Smooth muscle cell (in vitro differentiated cells): Measurements from ENCODE around the gene PRSS36. TPM values are rescaled to one million over a fixed set of nuclear protein-coding genes. Genes with fewer than 3 reads are reported as not detected.
A peak's percentile ranks its signal among the peaks of the same experiment; 100 is the strongest.

ENCODE experiments used
- DNase-seq: peaks from one replicate; lab custom pipeline; 2025; ENCODE audit not compliant: unreplicated experiment; lab: John Stamatoyannopoulos, UW
- H2AFZ ChIP-seq: fragments of 200-600 bp; sonication (generic); 2 replicates; pipeline ENCODE4 v1.6.0; 2016; ENCODE audit warnings: antibody characterized with exemption, low read depth, mild to moderate bottlenecking
- H3F3A ChIP-seq: fragments of 200-600 bp; sonication (generic); 2 replicates; pipeline ENCODE4 v1.6.0; 2017; ENCODE audit warnings: antibody characterized with exemption, low read depth
- H3K27ac ChIP-seq: fragments of 200-600 bp; sonication (generic); 2 replicates; pipeline ENCODE4 v1.5.1; 2016; ENCODE audit warnings: low read depth, mild to moderate bottlenecking
- H3K27me3 ChIP-seq: fragments of 200-600 bp; sonication (generic); 2 replicates; pipeline ENCODE4 v1.6.1; 2016; ENCODE audit warnings: low read depth, mild to moderate bottlenecking
- H3K36me3 ChIP-seq: fragments of 200-600 bp; sonication (generic); 2 replicates; pipeline ENCODE4 v1.5.1; 2016; ENCODE audit warnings: low read depth
- H3K4me1 ChIP-seq: fragments of 200-600 bp; sonication (generic); 2 replicates; pipeline ENCODE4 v1.5.1; 2016; ENCODE audit warnings: low read depth
- H3K4me2 ChIP-seq: fragments of 200-600 bp; sonication (generic); 2 replicates; pipeline ENCODE4 v1.6.0; 2016; ENCODE audit warnings: mild to moderate bottlenecking
- H3K4me3 ChIP-seq: fragments of 200-600 bp; sonication (generic); 2 replicates; pipeline ENCODE4 v1.5.1; 2016; ENCODE audit warnings: mild to moderate bottlenecking
- H3K79me2 ChIP-seq: fragments of 200-600 bp; sonication (generic); 2 replicates; pipeline ENCODE4 v1.6.0; 2016; ENCODE audit warnings: low read depth, mild to moderate bottlenecking
- H3K9ac ChIP-seq: fragments of 200-600 bp; sonication (generic); 2 replicates; pipeline ENCODE4 v1.6.0; 2016; ENCODE audit warnings: low read depth
- H3K9me3 ChIP-seq: fragments of 200-600 bp; sonication (generic); replicated peaks from 2 replicates; pipeline ENCODE4 v1.5.1; 2016; ENCODE audit warnings: low read depth
- H4K20me1 ChIP-seq: fragments of 200-600 bp; sonication (generic); 2 replicates; pipeline ENCODE4 v1.6.0; 2016; ENCODE audit warnings: low read depth
- WGBS: methylation state at CpG from one replicate; pipeline ENCODE4 v1.1.7; 2016; ENCODE audit warnings: low lambda C conversion rate; 5-methylcytosine and 5-hydroxymethylcytosine counted together
- polyA plus RNA-seq: library from polyadenylated mRNA; unstranded; fragments of >200 nt; fragmentation: Nextera tagmentation; extraction: Ambion mirVana; gene quantifications from 2 replicates; pipeline ENCODE4 v1.2.1, GENCODE V29; 2016
- total RNA-seq: library from RNA; depleted of rRNA; stranded (reverse); fragments of >200 nt; gene quantifications from 2 replicates; pipeline ENCODE4 v1.2.3, GENCODE V29; 2014
- TF ChIP-seq, protein P1 (sequence below): fragments of 200-600 bp; sonication (generic); IDR thresholded peaks from 2 replicates; pipeline ENCODE4 v1.5.1; 2017; ENCODE audit warnings: borderline replicate concordance, mild to moderate bottlenecking, antibody characterized with exemption; ENCODE audit not compliant: insufficient read depth, poor library complexity, severe bottlenecking

PRSS36 gene
- total and polyA plus RNA-seq, 2 experiments from 2014 or later = 0.31 to 1.6 TPM

DNA sequence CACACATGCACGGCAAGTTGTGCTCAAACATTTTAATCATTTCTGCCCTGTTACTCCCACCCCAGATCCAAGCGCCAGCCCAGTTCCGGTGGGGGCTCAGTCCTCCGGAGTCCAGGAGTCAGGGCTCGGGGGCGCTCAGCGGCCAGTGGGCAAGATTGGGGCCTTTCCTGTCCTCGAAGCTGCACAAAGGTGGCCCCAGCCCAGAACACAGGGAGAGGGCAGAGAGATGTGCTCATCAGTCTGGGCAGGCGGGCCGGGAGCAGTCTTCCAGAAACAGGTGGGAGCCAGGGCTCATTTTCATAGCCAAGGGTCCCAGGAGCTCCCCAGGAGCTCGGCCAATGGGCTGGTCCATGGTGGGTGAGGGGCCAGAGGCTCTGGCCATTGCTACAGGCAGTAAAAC, 18.4 kb downstream of the PRSS36 start:
- no peaks in the 10 kb centered on the region for H3K27me3 ChIP-seq
- H3F3A ChIP-seq = no peaks in the 10 kb centered on the region
- H4K20me1 ChIP-seq = peaks cover 5% of the 10 kb centered on the region
- peak overlapping the region; percentile 39 for H3K27ac ChIP-seq
- peaks cover 8% of the 10 kb centered on the region for H3K4me1 ChIP-seq
- TF ChIP-seq, protein P1, sequence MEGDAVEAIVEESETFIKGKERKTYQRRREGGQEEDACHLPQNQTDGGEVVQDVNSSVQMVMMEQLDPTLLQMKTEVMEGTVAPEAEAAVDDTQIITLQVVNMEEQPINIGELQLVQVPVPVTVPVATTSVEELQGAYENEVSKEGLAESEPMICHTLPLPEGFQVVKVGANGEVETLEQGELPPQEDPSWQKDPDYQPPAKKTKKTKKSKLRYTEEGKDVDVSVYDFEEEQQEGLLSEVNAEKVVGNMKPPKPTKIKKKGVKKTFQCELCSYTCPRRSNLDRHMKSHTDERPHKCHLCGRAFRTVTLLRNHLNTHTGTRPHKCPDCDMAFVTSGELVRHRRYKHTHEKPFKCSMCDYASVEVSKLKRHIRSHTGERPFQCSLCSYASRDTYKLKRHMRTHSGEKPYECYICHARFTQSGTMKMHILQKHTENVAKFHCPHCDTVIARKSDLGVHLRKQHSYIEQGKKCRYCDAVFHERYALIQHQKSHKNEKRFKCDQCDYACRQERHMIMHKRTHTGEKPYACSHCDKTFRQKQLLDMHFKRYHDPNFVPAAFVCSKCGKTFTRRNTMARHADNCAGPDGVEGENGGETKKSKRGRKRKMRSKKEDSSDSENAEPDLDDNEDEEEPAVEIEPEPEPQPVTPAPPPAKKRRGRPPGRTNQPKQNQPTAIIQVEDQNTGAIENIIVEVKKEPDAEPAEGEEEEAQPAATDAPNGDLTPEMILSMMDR = no peak
- no peak overlapping the region for H2AFZ ChIP-seq
- no peaks in the 10 kb centered on the region for H3K36me3 ChIP-seq
- H3K4me2 ChIP-seq = no peak overlapping the region
- H3K4me3 ChIP-seq = no peak overlapping the region
- no peak for DNase-seq
- WGBS = 90% methylated on average over 11 of the region's 11 CpGs
- no peaks in the 10 kb centered on the region for H3K79me2 ChIP-seq
- H3K9me3 ChIP-seq = no peaks in the 10 kb centered on the region
- H3K9ac ChIP-seq = no peak overlapping the region

DNA sequence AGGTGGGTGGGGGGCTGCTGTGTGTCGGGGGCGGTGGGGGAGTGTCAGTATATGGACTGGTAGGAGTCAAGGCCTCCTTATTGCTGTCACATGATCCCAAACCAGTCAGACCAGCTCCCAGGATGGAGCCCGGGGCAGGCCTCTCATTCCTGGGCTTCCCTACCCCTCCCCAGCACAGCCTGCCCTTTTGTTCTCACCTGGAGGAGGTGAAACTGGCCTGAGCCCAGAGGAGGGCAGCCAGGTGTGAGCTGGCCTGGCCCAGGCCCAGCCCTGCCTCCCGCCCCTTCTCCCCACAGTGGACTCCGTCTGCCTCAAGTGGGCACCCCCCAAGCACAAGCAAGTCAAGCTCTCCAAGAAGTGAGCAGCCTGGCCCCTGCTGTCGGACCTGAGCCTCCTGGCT, 19.0 kb downstream of the PRSS36 start:
- H4K20me1 ChIP-seq = peaks cover 5% of the 10 kb centered on the region
- no peaks in the 10 kb centered on the region for H3K9me3 ChIP-seq
- H3K4me1 ChIP-seq = peaks cover 8% of the 10 kb centered on the region
- H2AFZ ChIP-seq = no peak overlapping the region
- TF ChIP-seq, protein P1 = no peak
- DNase-seq = no peak
- no peaks in the 10 kb centered on the region for H3K27me3 ChIP-seq
- 66% methylated on average over 6 of the region's 6 CpGs for WGBS
- no peak overlapping the region for H3K4me3 ChIP-seq
- peak overlapping the region; percentile 39 for H3K27ac ChIP-seq
- H3F3A ChIP-seq = no peaks in the 10 kb centered on the region
- H3K9ac ChIP-seq = no peak overlapping the region
- H3K4me2 ChIP-seq = no peak overlapping the region
- no peaks in the 10 kb centered on the region for H3K79me2 ChIP-seq
- H3K36me3 ChIP-seq = no peaks in the 10 kb centered on the region

DNA sequence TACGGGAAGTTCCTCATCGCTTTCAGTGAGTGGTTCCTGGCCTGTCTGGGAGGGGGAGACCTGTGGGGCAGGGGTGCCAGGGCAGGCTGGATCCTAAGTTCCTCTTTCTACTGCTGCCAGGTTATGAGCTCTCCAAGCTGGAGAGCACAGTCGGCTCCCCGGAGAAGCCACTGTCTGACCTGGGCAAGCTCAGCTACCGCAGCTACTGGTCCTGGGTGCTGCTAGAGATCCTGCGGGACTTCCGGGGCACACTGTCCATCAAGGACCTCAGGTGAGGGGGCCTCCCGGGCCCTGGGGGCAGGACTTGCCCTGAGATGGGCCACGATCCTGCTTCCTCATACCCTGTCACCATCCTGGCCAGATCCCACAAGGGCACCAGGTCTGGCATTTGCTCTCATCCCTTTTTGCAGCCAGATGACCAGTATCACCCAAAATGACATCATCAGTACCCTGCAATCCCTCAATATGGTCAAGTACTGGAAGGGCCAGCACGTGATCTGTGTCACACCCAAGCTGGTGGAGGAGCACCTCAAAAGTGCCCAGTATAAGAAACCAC, 19.5 kb downstream of the PRSS36 start:
- no peak overlapping the region for H3K4me3 ChIP-seq
- TF ChIP-seq, protein P1 = no peak
- peaks cover 8% of the 10 kb centered on the region for H3K4me1 ChIP-seq
- WGBS = 93% methylated on average over 10 of the region's 10 CpGs
- H3K4me2 ChIP-seq = no peak overlapping the region
- H3K27ac ChIP-seq = peak overlapping the region; percentile 39
- peaks cover 5% of the 10 kb centered on the region for H4K20me1 ChIP-seq
- no peaks in the 10 kb centered on the region for H3K79me2 ChIP-seq
- no peaks in the 10 kb centered on the region for H3K27me3 ChIP-seq
- no peaks in the 10 kb centered on the region for H3K9me3 ChIP-seq
- H3K9ac ChIP-seq = no peak overlapping the region
- no peak for DNase-seq
- H3F3A ChIP-seq = no peaks in the 10 kb centered on the region
- no peak overlapping the region for H2AFZ ChIP-seq
- H3K36me3 ChIP-seq = no peaks in the 10 kb centered on the region
